Measurements from ENCODE around the gene KRTAP12-3. TPM values are rescaled to one million over a fixed set of nuclear protein-coding genes. Genes with fewer than 3 reads are reported as not detected.
"Not testable (repeated sequence)": the region's sequence is repeated elsewhere in the genome, so short reads cannot be mapped to it uniquely, and the experiment has no call there.

Gene KRTAP12-3
- polyA plus RNA-seq, 1 of the 3 experiments (the other 2 are of a cell fraction) = not detected

DNA sequence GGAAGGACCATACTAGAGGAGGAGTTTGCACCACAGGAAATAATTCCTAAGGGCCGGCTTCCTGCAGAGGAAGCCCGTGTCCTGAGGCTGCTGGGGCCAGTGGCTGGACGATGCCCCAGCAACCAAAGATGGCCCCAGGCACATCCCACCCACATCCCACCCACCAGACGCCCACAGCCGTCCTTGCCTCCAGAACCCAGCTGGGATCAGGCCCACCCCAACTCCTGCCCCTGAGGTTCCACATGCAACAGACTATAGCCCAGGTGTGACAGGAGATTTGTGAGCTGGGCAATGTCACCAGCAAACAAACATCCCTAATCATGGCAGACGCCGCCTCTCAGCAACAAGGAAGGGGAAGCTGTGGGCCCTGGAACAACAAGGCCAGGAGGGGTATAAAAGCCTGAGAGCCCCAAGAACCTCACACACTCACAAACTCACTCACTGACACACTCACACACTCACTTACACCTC lies 31.0 kb upstream of the KRTAP12-3 start, which contains the start of gene KRTAP10-9:
Gene KRTAP10-9 (plus strand): TSS at position 421 of the 471 bp plus-strand sequence. CDS start 79 bp downstream, outside the sequence.
- peaks cover 0 to 3% of the 10 kb centered on the region in 2 experiments for H3K36me3 ChIP-seq (replicated peaks in 1 of 2; ENCODE audit: control insufficient read depth in 1 of 2, insufficient read depth in 2 of 2, low read length in 1 of 2)
- WGBS (ENCODE audit: low lambda C conversion rate) = 17% methylated on average over 2 of the region's 7 CpGs

DNA sequence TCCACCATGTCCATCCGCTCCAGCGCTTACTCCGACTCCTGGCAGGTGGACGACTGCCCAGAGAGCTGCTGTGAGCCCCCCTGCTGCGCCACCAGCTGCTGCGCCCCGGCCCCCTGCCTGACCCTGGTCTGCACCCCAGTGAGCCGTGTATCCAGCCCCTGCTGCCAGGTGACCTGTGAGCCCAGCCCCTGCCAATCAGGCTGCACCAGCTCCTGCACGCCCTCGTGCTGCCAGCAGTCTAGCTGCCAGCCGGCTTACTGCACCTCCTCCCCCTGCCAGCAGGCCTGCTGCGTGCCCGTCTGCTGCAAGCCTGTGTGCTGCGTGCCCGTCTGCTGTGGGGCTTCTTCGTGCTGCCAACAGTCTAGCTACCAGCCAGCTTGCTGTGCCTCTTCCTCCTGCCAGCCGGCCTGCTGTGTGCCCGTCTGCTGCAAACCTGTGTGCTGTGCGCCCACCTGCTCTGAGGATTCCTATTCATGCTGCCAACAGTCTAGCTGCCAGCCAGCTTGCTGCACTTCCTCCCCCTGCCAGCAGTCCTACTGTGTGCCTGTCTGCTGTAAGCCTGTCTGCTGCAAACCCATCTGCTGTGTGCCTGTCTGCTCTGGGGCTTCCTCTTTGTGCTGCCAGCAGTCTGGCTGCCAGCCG lies 30.4 kb upstream of the KRTAP12-3 start:
- H3K27me3 ChIP-seq (ENCODE audit: insufficient read depth) = peaks cover 11% of the 10 kb centered on the region; the same call in 1 of the 2 replicates
- H3K27ac ChIP-seq (ENCODE audit: low read depth in 2 of 2, low read length in 1 of 2); H3F3A ChIP-seq (replicated peaks; ENCODE audit: insufficient read depth); H3K36me3 ChIP-seq (replicated peaks in 1 of 2; ENCODE audit: control insufficient read depth in 1 of 2, insufficient read depth in 2 of 2, low read length in 1 of 2); H3K9me3 ChIP-seq; H3K4me3 ChIP-seq (ENCODE audit: low read depth in 2 of 2, low read length in 1 of 2); POLR2A ChIA-PET; H3K4me2 ChIP-seq; H3K9me2 ChIP-seq; H2AFZ ChIP-seq (ENCODE audit: low read depth); H4K20me1 ChIP-seq (ENCODE audit: insufficient read depth); H3K79me2 ChIP-seq (ENCODE audit: insufficient read depth); H3K9ac ChIP-seq; DNase-seq; H3K4me1 ChIP-seq (ENCODE audit: control insufficient read depth in 1 of 2, insufficient read depth in 2 of 2, low read depth in 1 of 2, low read length in 1 of 2): not testable (repeated sequence)
- 10% methylated on average over 6 of the region's 20 CpGs for WGBS (ENCODE audit: low lambda C conversion rate)
- CTCF ChIA-PET = interaction anchor here (4.4 kb wide), 1 partner anchor 166 kb away, joined by 15 read pairs; no protein-coding TSS in a partner anchor

More for the DNA sequence above, 31.0 kb upstream of the KRTAP12-3 start, which contains the start of gene KRTAP10-9:
- H3K4me2 ChIP-seq = no peak within 1 kb of the TSS
- ChIA-PET POLR2A (no interaction called here), CTCF (interaction anchor here (4.4 kb wide), 1 partner anchor 167 kb away, joined by 15 read pairs; no protein-coding TSS in a partner anchor)
- peaks cover 10% of the 10 kb centered on the region; the same call in 1 of the 2 replicates for H3K9me3 ChIP-seq
- no peak within 1 kb of the TSS for H3K27ac ChIP-seq (ENCODE audit: low read depth in 2 of 2, low read length in 1 of 2)
- H3K9ac ChIP-seq = no peak within 1 kb of the TSS
- peaks cover 11% of the 10 kb centered on the region; the same call in 1 of the 2 replicates for H3K27me3 ChIP-seq (ENCODE audit: insufficient read depth)
- no peak within 1 kb of the TSS for H2AFZ ChIP-seq (ENCODE audit: low read depth)
- TF ChIP-seq TEAD4 (IDR thresholded peaks at IDR 0.05; ENCODE audit: borderline replicate concordance, insufficient read depth) = no peak
- TF ChIP-seq, protein P1, sequence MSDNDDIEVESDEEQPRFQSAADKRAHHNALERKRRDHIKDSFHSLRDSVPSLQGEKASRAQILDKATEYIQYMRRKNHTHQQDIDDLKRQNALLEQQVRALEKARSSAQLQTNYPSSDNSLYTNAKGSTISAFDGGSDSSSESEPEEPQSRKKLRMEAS (IDR thresholded peaks at IDR 0.05; ENCODE audit: low read depth) = no peak
- no peak for TF ChIP-seq GATA2 (CRISPR knock-in tag; IDR thresholded peaks at IDR 0.05)
- TF ChIP-seq NFIC (IDR thresholded peaks at IDR 0.05; ENCODE audit: borderline replicate concordance) = no peak
- TF ChIP-seq, protein P2, sequence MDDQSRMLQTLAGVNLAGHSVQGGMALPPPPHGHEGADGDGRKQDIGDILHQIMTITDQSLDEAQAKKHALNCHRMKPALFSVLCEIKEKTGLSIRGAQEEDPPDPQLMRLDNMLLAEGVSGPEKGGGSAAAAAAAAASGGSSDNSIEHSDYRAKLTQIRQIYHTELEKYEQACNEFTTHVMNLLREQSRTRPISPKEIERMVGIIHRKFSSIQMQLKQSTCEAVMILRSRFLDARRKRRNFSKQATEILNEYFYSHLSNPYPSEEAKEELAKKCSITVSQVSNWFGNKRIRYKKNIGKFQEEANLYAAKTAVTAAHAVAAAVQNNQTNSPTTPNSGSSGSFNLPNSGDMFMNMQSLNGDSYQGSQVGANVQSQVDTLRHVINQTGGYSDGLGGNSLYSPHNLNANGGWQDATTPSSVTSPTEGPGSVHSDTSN (IDR thresholded peaks at IDR 0.05) = no peak
- no peak for TF ChIP-seq EZH2phosphoT487 (IDR thresholded peaks at IDR 0.05; ENCODE audit: borderline replicate concordance, low read depth)
- TF ChIP-seq RFX5 (IDR thresholded peaks at IDR 0.05; ENCODE audit: low read length) = no peak
- TF ChIP-seq YY1 (IDR thresholded peaks at IDR 0.05; ENCODE audit: low read depth) = no peak
- no peak for TF ChIP-seq FOXM1 (IDR thresholded peaks at IDR 0.05; ENCODE audit: low read depth)
- TF ChIP-seq, protein P3, sequence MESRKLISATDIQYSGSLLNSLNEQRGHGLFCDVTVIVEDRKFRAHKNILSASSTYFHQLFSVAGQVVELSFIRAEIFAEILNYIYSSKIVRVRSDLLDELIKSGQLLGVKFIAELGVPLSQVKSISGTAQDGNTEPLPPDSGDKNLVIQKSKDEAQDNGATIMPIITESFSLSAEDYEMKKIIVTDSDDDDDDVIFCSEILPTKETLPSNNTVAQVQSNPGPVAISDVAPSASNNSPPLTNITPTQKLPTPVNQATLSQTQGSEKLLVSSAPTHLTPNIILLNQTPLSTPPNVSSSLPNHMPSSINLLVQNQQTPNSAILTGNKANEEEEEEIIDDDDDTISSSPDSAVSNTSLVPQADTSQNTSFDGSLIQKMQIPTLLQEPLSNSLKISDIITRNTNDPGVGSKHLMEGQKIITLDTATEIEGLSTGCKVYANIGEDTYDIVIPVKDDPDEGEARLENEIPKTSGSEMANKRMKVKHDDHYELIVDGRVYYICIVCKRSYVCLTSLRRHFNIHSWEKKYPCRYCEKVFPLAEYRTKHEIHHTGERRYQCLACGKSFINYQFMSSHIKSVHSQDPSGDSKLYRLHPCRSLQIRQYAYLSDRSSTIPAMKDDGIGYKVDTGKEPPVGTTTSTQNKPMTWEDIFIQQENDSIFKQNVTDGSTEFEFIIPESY (IDR thresholded peaks at IDR 0.05; ENCODE audit: borderline replicate concordance, low read depth) = no peak
- no peak for TF ChIP-seq MEF2A (IDR thresholded peaks at IDR 0.05; ENCODE audit: borderline replicate concordance, low read depth)
- TF ChIP-seq NRF1 (IDR thresholded peaks at IDR 0.05; ENCODE audit: low read depth, low read length) = no peak
- TF ChIP-seq, protein P4, sequence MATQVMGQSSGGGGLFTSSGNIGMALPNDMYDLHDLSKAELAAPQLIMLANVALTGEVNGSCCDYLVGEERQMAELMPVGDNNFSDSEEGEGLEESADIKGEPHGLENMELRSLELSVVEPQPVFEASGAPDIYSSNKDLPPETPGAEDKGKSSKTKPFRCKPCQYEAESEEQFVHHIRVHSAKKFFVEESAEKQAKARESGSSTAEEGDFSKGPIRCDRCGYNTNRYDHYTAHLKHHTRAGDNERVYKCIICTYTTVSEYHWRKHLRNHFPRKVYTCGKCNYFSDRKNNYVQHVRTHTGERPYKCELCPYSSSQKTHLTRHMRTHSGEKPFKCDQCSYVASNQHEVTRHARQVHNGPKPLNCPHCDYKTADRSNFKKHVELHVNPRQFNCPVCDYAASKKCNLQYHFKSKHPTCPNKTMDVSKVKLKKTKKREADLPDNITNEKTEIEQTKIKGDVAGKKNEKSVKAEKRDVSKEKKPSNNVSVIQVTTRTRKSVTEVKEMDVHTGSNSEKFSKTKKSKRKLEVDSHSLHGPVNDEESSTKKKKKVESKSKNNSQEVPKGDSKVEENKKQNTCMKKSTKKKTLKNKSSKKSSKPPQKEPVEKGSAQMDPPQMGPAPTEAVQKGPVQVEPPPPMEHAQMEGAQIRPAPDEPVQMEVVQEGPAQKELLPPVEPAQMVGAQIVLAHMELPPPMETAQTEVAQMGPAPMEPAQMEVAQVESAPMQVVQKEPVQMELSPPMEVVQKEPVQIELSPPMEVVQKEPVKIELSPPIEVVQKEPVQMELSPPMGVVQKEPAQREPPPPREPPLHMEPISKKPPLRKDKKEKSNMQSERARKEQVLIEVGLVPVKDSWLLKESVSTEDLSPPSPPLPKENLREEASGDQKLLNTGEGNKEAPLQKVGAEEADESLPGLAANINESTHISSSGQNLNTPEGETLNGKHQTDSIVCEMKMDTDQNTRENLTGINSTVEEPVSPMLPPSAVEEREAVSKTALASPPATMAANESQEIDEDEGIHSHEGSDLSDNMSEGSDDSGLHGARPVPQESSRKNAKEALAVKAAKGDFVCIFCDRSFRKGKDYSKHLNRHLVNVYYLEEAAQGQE (IDR thresholded peaks at IDR 0.05; ENCODE audit: low read depth, low read length) = no peak
- TF ChIP-seq ELF1 (IDR thresholded peaks at IDR 0.05) = no peak
- no peak for TF ChIP-seq EP300 (IDR thresholded peaks at IDR 0.05; ENCODE audit: borderline replicate concordance in 1 of 2, low read depth in 1 of 2, low read length in 1 of 2)
- no peak for TF ChIP-seq RCOR1 (IDR thresholded peaks at IDR 0.05; ENCODE audit: low read length)
- no peak for TF ChIP-seq FOSL2 (IDR thresholded peaks at IDR 0.05; ENCODE audit: borderline replicate concordance, low read depth)
- no peak for DNase-seq
- H4K20me1 ChIP-seq (ENCODE audit: insufficient read depth) = no peaks in the 10 kb centered on the region
- no peaks in the 10 kb centered on the region; a peak in 1 of 4 replicates for H3K4me1 ChIP-seq (ENCODE audit: control insufficient read depth in 1 of 2, insufficient read depth in 2 of 2, low read depth in 1 of 2, low read length in 1 of 2)
- no peak within 1 kb of the TSS for H3K4me3 ChIP-seq (ENCODE audit: low read depth in 2 of 2, low read length in 1 of 2)
- H3F3A ChIP-seq (replicated peaks; ENCODE audit: insufficient read depth) = no peaks in the 10 kb centered on the region
- H3K79me2 ChIP-seq (ENCODE audit: insufficient read depth) = no peaks in the 10 kb centered on the region
- no peaks in the 10 kb centered on the region for H3K9me2 ChIP-seq

All from SK-N-SH (cell line).